Measurements from ENCODE around the gene PHF21A.
"Not testable (repeated sequence)": the region's sequence is repeated elsewhere in the genome, so short reads cannot be mapped to it uniquely, and the experiment has no call there.

The PHF21A gene

GRCh38 chr11:45900916-45901617 lies 220.2 kb downstream of the PHF21A start:
- DNase-seq = no peak

- DNase-seq = not testable (repeated sequence)
Observed at GRCh38 chr11:45900175-45900800, 221.0 kb downstream of the PHF21A start.

GRCh38 chr11:45899448-45900174 lies 221.6 kb downstream of the PHF21A start:
- DNase-seq = peak; percentile 50

GRCh38 chr11:45899086-45899447 lies 222.2 kb downstream of the PHF21A start:
- DNase-seq = no peak

- DNase-seq = no peak
Observed at GRCh38 chr11:45897556-45897955, 223.7 kb downstream of the PHF21A start.

- DNase-seq = no peak
Observed at GRCh38 chr11:45896422-45896984, 224.8 kb downstream of the PHF21A start.

- no peak for DNase-seq
Observed at GRCh38 chr11:45895553-45896259, 225.5 kb downstream of the PHF21A start.

- no peak for DNase-seq
Observed at GRCh38 chr11:45894555-45895247, 226.6 kb downstream of the PHF21A start.

GRCh38 chr11:45892856-45893255 lies 228.4 kb downstream of the PHF21A start:
- no peak for DNase-seq

GRCh38 chr11:45890886-45891550 lies 230.2 kb downstream of the PHF21A start:
- DNase-seq = no peak

- no peak for DNase-seq
Observed at GRCh38 chr11:45889966-45890365, 231.3 kb downstream of the PHF21A start.

GRCh38 chr11:45889555-45889954 lies 231.7 kb downstream of the PHF21A start:
- DNase-seq = no peak

GRCh38 chr11:45887587-45887986 lies 233.7 kb downstream of the PHF21A start:
- no peak for DNase-seq

GRCh38 chr11:45886816-45887520 lies 234.3 kb downstream of the PHF21A start:
- no peak for DNase-seq

- no peak for DNase-seq
Observed at GRCh38 chr11:45885921-45886721, 235.1 kb downstream of the PHF21A start.

GRCh38 chr11:45885274-45885920 lies 235.9 kb downstream of the PHF21A start, which contains the start of gene MAPK8IP1:
Gene MAPK8IP1, plus strand, starts transcription at chr11:45885651. Its CDS starts 170 bp downstream, at chr11:45885821.
- DNase-seq = peak; percentile 48

GRCh38 chr11:45884596-45885185 lies 236.6 kb downstream of the PHF21A start:
- DNase-seq = no peak
